SK-N-SH (cell line): ENCODE measurements around the gene TPRKB. TPM values are rescaled to one million over a fixed set of nuclear protein-coding genes. Genes with fewer than 3 reads are reported as not detected.
"Not testable (repeated sequence)": the region's sequence is repeated elsewhere in the genome, so short reads cannot be mapped to it uniquely, and the experiment has no call there.

Source experiments
- CTCF ChIA-PET: fragments of 300-600, 350-600 bp; formaldehyde crosslinking; extraction: SDS; loops from one replicate; lab custom pipeline; 2021; lab: Yijun Ruan, JAX
- POLR2A ChIA-PET: fragments of 350-600 bp; sonication (Branson Sonifier 250); formaldehyde crosslinking; extraction: SDS; loops from one replicate; lab custom pipeline; 2020; ENCODE audit warnings: antibody characterized with exemption, inconsistent platforms; lab: Yijun Ruan, JAX
- DNase-seq: peaks from one replicate; pipeline ENCODE4 v3.0.0; 2012
- H2AFZ ChIP-seq: fragments of 200-600 bp; sonication (generic); 2 replicates; pipeline ENCODE4 v1.8.1; 2016; ENCODE audit warnings: antibody characterized with exemption, mild to moderate bottlenecking, low read depth
- H3F3A ChIP-seq: fragments of 200-600 bp; sonication (generic); replicated peaks from 2 replicates; pipeline ENCODE3; 2016; ENCODE audit warnings: antibody characterized with exemption, mild to moderate bottlenecking; ENCODE audit not compliant: insufficient read depth
- H3K27ac ChIP-seq, 2 experiments: fragments of 200-500 bp in 1 of 2; fragments of 200-600 bp in 1 of 2; sonication (Bioruptor generic) in 1 of 2; sonication (generic), shearing (Covaris generic) in 1 of 2; 2 replicates each; pipeline versions ENCODE4 v1.5.1 to v1.6.1; 2014 to 2016; ENCODE audit warnings: low read depth in 2 of 2, inconsistent platforms in 1 of 2, low read length in 1 of 2, mild to moderate bottlenecking in 1 of 2, mixed read lengths in 1 of 2
- H3K27me3 ChIP-seq: fragments of 200-600 bp; sonication (generic), shearing (Covaris generic); 2 replicates; pipeline ENCODE4 v1.6.1; 2016; ENCODE audit warnings: mixed run types; ENCODE audit not compliant: insufficient read depth
- H3K36me3 ChIP-seq, 2 experiments: fragments of 200-500 bp in 1 of 2; fragments of 200-600 bp in 1 of 2; sonication (Bioruptor generic) in 1 of 2; sonication (generic) in 1 of 2; replicated peaks in 1 of 2; 2 replicates each; pipeline versions ENCODE3 to v1.5.1; 2014 to 2016; ENCODE audit warnings: low read length in 1 of 2, mild to moderate bottlenecking in 1 of 2; ENCODE audit not compliant: insufficient read depth in 2 of 2, control insufficient read depth in 1 of 2
- H3K4me1 ChIP-seq, 2 experiments: fragments of 200-500 bp in 1 of 2; fragments of 200-600 bp in 1 of 2; sonication (Bioruptor generic) in 1 of 2; sonication (generic), shearing (Covaris generic) in 1 of 2; 2 replicates each; pipeline versions ENCODE4 v1.5.1 to v1.6.1; 2014 to 2016; ENCODE audit warnings: low read depth in 1 of 2, low read length in 1 of 2, mixed run types in 1 of 2; ENCODE audit not compliant: insufficient read depth in 2 of 2, control insufficient read depth in 1 of 2
- H3K4me2 ChIP-seq: fragments of 200-600 bp; sonication (generic), shearing (Covaris generic); 2 replicates; pipeline ENCODE4 v1.6.1; 2017; ENCODE audit warnings: mixed run types
- H3K4me3 ChIP-seq, 2 experiments: fragments of 200-500 bp in 1 of 2; fragments of 200-600 bp in 1 of 2; sonication (Bioruptor generic) in 1 of 2; sonication (generic), shearing (Covaris generic) in 1 of 2; 2 replicates each; pipeline versions ENCODE4 v1.5.1 to v1.8.1; 2014 to 2016; ENCODE audit warnings: low read depth in 2 of 2, inconsistent platforms in 1 of 2, low read length in 1 of 2, mild to moderate bottlenecking in 1 of 2, mixed read lengths in 1 of 2, moderate library complexity in 1 of 2
- H3K79me2 ChIP-seq: fragments of 200-600 bp; sonication (generic); 2 replicates; pipeline ENCODE4 v1.8.1; 2017; ENCODE audit warnings: mild to moderate bottlenecking; ENCODE audit not compliant: insufficient read depth
- H3K9ac ChIP-seq: fragments of 200-600 bp; sonication (generic); 2 replicates; pipeline ENCODE4 v1.6.1; 2017; ENCODE audit warnings: mixed run types
- H3K9me2 ChIP-seq: fragments of 200-600 bp; sonication (generic); 2 replicates; pipeline ENCODE4 v1.6.1; 2017; ENCODE audit warnings: mixed run types
- H3K9me3 ChIP-seq: fragments of 200-600 bp; sonication (generic); 2 replicates; pipeline ENCODE4 v1.6.1; 2017; ENCODE audit warnings: mixed run types, mild to moderate bottlenecking, moderate library complexity
- H4K20me1 ChIP-seq: fragments of 200-600 bp; sonication (generic); 2 replicates; pipeline ENCODE4 v1.6.1; 2017; ENCODE audit warnings: mild to moderate bottlenecking, mixed run types; ENCODE audit not compliant: insufficient read depth
- CHD2 ChIP-seq: fragments of 150-350 bp; IDR thresholded peaks from 2 replicates; pipeline ENCODE4 v1.6.1; 2018; ENCODE audit warnings: low read length; ENCODE audit not compliant: partially characterized antibody
- EP300 ChIP-seq, 2 experiments: IDR thresholded peaks; 2 replicates each; pipeline versions ENCODE4 v1.4.0 to v1.6.1; 2012; ENCODE audit warnings: borderline replicate concordance in 1 of 2, low read depth in 1 of 2, low read length in 1 of 2
- FOXM1 ChIP-seq: IDR thresholded peaks from 2 replicates; pipeline ENCODE4 v1.4.0; 2012; ENCODE audit warnings: low read depth, mild to moderate bottlenecking
- MXI1 ChIP-seq: IDR thresholded peaks from 2 replicates; pipeline ENCODE4 v1.6.1; 2012; ENCODE audit warnings: mild to moderate bottlenecking, low read depth, low read length, improper control_type of control experiment
- NRF1 ChIP-seq: IDR thresholded peaks from 2 replicates; pipeline ENCODE4 v1.6.1; 2012; ENCODE audit warnings: low read depth, mild to moderate bottlenecking, low read length
- RFX5 ChIP-seq: IDR thresholded peaks from 2 replicates; pipeline ENCODE4 v1.6.1; 2012; ENCODE audit warnings: mild to moderate bottlenecking, improper control_type of control experiment, low read length
- USF1 ChIP-seq: IDR thresholded peaks from 2 replicates; pipeline ENCODE4 v1.4.0; 2012; ENCODE audit warnings: low read depth, borderline replicate concordance
- WGBS: methylation state at CpG from one replicate; pipeline ENCODE4 v1.1.6; 2017; ENCODE audit warnings: low lambda C conversion rate; 5-methylcytosine and 5-hydroxymethylcytosine counted together
- polyA plus RNA-seq, 3 experiments: library from polyadenylated mRNA; depleted of rRNA; stranded (reverse); fragments of >200 nt; gene quantifications; 2 replicates each; pipeline ENCODE4 v1.2.3, GENCODE V29; 2012
- TF ChIP-seq, protein P1 (sequence below): IDR thresholded peaks from 2 replicates; pipeline ENCODE4; 2012
- TF ChIP-seq, protein P2 (sequence below): fragments of 150-350 bp; IDR thresholded peaks from 2 replicates; pipeline ENCODE4 v1.6.1; 2017; ENCODE audit warnings: antibody characterized with exemption, low read length, low read depth, borderline replicate concordance

Gene TPRKB
- polyA plus RNA-seq, 1 of the 3 experiments (the other 2 are of a cell fraction), result 32.1 TPM

GRCh38 chr2:73728043-73728442 lies 9.1 kb downstream of the TPRKB start:
- no peak overlapping the region for H3K4me3 ChIP-seq
- H3K9ac ChIP-seq, result no peak overlapping the region
- H3K27ac ChIP-seq, result no peak overlapping the region; a peak in 1 of 4 replicates
- H3K4me1 ChIP-seq, result no peaks in the 10 kb centered on the region
- H4K20me1 ChIP-seq, result no peaks in the 10 kb centered on the region
- no peak for DNase-seq
- H3K79me2 ChIP-seq, result no peaks in the 10 kb centered on the region
- H3K9me3 ChIP-seq, result no peaks in the 10 kb centered on the region
- ChIA-PET POLR2A (interaction anchor here (1.0 kb wide), 1 partner anchor 9 kb away, joined by 3 read pairs; the partner anchor contains the start of gene TPRKB), CTCF (no interaction called here)
- no peaks in the 10 kb centered on the region for H3K27me3 ChIP-seq
- no peak for TF ChIP-seq MXI1
- no peak for TF ChIP-seq CHD2
- TF ChIP-seq USF1, result no peak
- no peak for TF ChIP-seq FOXM1
- no peak for TF ChIP-seq EP300 (IDR thresholded peaks at IDR 0.05; ENCODE audit: borderline replicate concordance in 1 of 2, low read depth in 1 of 2, low read length in 1 of 2)
- no peak for TF ChIP-seq RFX5
- TF ChIP-seq, protein P1, sequence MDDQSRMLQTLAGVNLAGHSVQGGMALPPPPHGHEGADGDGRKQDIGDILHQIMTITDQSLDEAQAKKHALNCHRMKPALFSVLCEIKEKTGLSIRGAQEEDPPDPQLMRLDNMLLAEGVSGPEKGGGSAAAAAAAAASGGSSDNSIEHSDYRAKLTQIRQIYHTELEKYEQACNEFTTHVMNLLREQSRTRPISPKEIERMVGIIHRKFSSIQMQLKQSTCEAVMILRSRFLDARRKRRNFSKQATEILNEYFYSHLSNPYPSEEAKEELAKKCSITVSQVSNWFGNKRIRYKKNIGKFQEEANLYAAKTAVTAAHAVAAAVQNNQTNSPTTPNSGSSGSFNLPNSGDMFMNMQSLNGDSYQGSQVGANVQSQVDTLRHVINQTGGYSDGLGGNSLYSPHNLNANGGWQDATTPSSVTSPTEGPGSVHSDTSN, result no peak
- TF ChIP-seq, protein P2, sequence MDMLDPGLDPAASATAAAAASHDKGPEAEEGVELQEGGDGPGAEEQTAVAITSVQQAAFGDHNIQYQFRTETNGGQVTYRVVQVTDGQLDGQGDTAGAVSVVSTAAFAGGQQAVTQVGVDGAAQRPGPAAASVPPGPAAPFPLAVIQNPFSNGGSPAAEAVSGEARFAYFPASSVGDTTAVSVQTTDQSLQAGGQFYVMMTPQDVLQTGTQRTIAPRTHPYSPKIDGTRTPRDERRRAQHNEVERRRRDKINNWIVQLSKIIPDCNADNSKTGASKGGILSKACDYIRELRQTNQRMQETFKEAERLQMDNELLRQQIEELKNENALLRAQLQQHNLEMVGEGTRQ, result no peak
- TF ChIP-seq NRF1, result no peak
- H2AFZ ChIP-seq, result no peak overlapping the region
- peaks cover 4% of the 10 kb centered on the region for H3F3A ChIP-seq
- H3K9me2 ChIP-seq, result no peaks in the 10 kb centered on the region
- 93% methylated on average over 3 of the region's 3 CpGs for WGBS
- no peak overlapping the region for H3K4me2 ChIP-seq
- H3K36me3 ChIP-seq, result peaks cover 38 to 39% of the 10 kb centered on the region in 2 experiments

- H3K27ac ChIP-seq, H3K79me2 ChIP-seq, H2AFZ ChIP-seq, H4K20me1 ChIP-seq, H3K4me1 ChIP-seq, H3K4me2 ChIP-seq, H3F3A ChIP-seq, H3K9ac ChIP-seq, H3K9me2 ChIP-seq, CTCF ChIA-PET, DNase-seq, POLR2A ChIA-PET, H3K27me3 ChIP-seq, H3K9me3 ChIP-seq, H3K4me3 ChIP-seq: not testable (repeated sequence)
- peaks cover 24 to 29% of the 10 kb centered on the region in 2 experiments for H3K36me3 ChIP-seq
- WGBS, result 71% methylated on average over 1 of the region's 1 CpG
Observed at GRCh38 chr2:73726657-73727056, 10.5 kb downstream of the TPRKB start.
